NCI-H1105 treated with DMSO at 0.1 percent for 48 hours (cell line): Measurements from ENCODE around the gene HAGHL.
"Not testable (repeated sequence)": the region's sequence is repeated elsewhere in the genome, so short reads cannot be mapped to it uniquely, and the experiment has no call there.

Experiments used
- DNase-seq: peaks from one replicate; lab custom pipeline; 2025; lab: John Stamatoyannopoulos, UW

The HAGHL gene

GRCh38 chr16:689175-689897 is 37.6 kb upstream of the HAGHL start:
- DNase-seq = no peak

- not testable (repeated sequence) for DNase-seq
These were observed 35.7 kb upstream of the HAGHL start for GRCh38 chr16:691242-691641.

DNA sequence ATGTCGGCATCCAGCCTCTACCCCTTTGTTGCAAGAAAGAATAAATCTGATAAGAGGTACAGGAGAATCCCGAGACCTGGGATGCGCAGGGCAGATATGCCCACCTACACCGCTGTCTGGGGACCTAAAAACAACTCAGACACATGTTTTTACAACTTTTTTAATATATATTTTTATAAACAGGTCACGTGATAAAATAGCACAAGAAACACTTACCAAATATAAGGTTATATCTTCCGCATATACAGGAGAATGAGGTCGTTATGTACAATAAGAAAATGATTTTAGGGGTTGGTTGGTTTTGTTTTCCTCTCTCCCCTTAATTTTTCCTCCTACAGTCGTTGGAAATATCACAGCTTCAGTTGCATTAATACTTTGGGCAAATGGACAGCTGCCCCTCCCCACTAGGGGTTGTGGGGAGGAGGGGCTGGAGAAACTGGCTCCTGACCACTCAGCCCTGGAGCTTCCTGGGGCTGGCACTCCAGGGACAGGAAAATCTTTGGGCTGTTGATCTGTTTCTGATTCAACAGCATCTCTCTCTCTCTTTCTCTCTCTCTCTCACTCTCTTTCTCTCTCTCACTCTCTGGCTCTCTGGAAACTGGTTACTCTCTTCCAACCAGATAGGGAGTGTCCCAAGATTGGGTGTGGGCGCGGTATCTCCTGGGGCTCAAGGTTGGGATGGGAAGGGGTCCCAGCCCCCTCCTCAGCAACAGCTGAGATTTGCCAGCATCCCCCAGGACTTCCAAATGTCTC is 34.4 kb upstream of the HAGHL start:
- DNase-seq = no peak

DNA sequence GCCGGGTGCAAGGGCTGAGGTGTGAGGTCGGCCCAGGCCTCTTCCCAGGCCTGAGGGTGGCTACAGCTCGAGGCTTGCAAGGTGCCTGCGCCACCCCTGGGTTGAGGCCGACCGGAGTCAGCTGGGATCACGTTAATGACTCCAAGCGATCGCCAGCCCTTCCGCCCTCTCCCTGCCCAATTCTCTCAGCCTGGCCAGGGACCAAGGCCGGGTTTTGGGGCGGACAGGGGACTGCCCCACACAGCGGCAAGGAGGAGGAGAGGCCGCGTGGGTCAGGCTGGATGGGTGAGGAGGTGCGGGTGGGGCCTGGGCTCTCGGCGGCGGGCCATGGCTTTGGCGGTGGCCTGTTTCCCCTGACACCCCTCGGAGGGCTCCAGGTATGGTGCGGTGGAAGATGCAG is 33.5 kb upstream of the HAGHL start:
- no peak for DNase-seq

GRCh38 chr16:693766-694165 is 33.1 kb upstream of the HAGHL start:
- DNase-seq = no peak

- no peak for DNase-seq
These were observed 32.6 kb upstream of the HAGHL start for GRCh38 chr16:694187-694862.

DNA sequence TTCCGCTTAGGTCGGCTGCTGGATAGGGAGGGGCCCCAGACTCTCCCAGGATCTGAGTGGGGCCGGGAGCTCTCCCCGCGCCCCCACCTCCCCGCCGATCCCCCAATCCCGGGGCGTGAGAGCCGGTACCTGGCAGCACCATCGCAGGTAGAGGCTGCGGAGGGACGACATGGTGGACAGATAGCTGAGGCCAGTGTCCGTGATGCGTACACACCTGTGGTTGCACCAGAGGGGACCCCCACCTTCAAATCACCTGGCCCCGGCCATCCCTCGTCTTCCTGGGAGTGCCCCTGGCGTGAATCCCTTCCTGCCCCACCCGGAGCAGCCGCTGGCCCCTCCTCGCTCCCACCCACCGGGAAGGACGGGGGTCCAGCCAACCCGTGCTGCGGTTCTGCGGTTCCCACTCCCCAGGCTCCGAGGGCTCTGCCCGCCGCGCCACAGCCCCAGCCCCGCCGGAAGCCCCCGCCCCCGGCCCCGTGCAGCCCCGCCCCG is 32.0 kb upstream of the HAGHL start:
- DNase-seq = no peak

DNA sequence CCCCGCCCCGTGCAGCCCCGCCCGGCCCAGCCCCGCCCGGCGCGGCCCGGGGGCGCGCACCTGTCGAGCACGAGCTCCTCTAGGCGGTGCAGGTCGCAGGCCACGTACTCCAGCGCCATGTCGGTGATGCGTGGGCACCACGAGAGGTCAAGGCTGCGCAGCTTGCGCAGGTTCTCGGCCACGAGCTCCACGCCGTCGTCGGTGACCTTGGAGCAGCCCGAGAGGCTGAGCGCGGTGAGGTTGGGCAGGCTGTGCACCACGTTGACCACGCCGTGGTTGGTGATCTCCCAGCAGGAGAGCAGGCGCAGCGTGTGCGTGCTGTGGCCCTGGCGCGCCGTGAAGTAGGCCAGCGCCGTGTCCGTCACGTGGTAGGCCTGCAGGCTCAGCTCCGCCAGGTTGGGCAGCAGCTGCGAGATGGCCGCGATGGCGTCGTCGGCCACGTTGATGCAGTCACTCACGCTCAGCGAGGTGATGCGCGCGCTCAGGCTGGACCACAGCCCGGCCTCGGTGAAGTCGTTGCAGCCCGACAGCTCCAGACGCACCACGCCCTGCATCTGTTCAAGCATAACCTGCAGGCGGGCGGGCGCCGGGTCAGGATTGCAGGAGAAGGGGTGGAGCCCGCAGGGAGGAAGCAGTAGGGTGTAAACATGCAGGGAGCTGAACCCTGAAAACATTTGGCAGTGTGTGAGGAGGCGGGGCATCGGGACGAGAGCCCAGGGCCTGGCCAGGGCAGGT is 31.4 kb upstream of the HAGHL start:
- peak; percentile 79 for DNase-seq

GRCh38 chr16:698911-699671 is 27.8 kb upstream of the HAGHL start:
- no peak for DNase-seq

DNA sequence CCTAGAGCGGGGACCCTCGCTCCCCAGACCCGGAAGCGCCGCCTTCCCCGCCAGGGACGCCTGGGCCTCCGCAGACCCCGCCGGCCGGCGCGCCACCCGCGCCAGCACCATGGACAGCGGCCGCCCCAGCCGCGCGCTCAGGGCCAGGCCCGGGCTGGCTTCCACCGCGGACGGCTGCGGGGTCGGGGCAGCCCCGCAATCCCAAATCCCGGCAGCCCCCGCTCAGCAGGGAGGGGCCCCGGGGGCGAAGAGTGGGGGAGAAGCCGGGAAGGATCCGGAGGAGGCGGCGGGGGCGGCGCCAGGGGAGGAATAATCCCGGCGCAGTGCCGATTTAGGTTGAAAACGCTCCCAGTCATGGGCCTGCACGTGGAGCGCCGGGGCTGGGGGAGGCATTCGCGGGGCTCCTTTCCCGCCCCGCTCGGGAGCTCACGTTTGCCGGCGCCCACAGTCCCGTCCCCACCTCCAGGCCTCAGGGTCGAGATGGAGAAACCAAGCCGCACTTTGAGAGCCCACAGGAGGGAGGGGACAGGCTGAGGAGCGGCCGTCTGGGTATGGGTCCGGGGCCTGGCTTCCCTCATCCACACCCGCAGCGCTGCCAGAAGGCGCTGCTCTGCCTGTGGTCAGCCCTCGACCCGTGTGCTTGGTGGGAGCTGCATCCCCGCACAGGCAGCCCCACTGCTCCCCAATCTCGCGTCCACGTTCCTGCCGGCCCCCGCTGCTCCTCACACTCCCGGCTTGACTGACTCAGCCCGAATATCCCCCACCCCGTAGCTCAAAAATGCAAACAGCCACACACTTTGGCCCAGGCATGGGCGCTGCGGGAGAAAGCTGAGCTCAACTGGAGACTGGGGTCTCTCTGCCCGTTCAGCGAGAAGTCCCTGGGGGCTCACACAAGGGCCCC is 26.0 kb upstream of the HAGHL start:
- DNase-seq = no peak

DNA sequence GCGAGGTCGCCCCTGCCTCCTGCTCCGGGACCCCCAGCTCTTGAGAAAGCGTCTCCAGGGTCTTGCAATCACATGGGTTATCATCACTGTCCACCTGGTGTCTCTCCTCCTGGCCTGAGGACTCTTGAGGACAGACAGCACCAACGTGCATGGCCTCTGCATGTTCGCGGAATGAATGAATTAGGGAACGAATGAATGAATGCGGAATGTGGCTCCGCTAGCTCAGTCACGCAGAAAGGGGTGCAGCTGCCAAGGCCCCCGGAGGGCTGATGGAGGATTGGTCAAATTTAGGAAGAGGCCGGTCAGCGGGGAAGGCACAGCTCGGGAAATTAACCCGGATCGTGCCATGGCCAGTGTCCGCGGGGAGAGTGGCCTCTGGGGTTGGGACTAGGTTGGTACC is 24.6 kb upstream of the HAGHL start:
- no peak for DNase-seq

GRCh38 chr16:703406-703805 is 23.5 kb upstream of the HAGHL start:
- DNase-seq = no peak

GRCh38 chr16:704047-704446 is 22.9 kb upstream of the HAGHL start:
- DNase-seq = no peak

DNA sequence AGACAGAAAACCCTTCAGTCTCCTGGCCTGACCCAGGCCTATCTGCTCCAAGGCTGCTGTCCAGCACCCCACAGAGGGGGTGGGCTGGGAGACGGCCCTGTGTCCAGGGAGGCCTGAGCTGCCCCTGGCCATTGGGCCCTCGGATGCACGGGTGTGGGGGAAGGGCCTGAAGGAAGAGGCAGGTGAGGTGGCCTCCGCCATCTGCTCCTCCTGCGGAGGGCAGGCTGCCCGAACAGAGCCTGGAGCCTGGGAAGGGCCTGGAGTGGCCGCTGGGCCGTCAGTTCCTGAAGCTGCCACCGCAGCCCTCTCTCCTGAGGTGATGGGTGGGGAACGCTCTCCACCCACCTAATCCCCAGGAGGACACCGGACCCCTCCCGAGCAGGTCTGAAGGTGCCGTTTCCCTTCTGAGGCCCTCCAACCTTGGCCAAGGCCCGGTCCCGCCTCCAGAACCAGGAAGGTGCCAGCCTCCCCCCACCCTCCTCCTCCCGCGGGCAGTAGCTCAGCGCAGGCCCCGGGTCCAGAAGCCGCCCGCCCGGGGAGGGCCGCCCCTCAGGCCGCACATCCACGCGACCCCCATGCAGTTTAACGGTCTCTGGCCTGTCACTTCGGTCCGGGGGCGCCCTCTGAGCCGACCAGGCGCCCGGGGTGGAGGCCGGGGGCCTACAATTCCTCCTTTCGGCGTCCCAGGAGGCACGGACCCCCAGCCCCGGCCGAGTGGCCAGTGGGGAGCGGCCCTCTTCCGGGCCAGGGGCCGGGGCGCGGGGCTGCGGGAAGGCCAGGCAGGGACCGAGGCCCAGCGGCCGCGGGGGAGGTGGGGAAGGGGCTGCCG is 22.1 kb upstream of the HAGHL start:
- DNase-seq = no peak

DNA sequence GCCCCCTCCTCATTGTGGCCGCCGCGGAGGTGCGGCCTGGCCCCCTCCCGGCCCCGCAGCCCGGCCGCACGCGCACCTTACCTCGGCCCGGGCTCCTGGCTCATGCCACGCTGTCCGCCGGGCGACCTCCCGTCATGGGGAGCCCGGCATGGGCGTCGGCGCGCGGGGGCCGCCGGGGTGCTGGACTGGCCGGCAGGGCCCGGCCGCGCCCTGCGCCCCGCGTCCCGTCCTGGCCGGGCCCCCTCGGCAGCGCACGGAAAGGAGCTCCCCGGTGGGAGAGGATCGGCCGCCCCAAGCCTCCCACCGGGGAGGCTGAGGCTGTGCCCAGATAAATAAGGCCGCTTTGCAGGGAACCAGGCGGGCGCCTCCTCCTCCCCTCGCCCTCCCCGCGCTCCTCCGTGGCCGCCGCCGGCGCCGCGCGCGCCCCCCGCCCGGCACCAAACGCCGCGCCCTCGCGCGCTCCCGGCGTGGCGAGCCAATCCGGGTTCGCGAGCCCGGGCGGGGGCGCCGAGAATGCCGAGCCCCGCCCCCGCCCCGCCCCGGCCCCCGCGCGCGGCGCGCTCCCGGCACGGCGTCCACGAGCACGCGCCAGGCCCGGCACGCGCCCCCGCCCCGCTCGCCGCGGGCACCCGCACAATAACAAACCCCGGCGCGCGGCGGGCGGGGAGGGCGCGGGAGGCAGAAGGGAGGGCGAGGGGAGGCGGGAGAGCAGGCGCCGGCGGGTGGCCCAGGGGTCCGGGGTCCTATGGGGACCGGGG is 21.3 kb upstream of the HAGHL start, which contains the start of gene FBXL16:
Gene FBXL16 (minus strand): TSS at position 371 of the 758 bp plus-strand sequence. CDS start 8,396 bp downstream, outside the sequence.
- peak; percentile 43 for DNase-seq

GRCh38 chr16:706189-707061 is 20.5 kb upstream of the HAGHL start:
- no peak for DNase-seq

GRCh38 chr16:707062-707538 is 19.8 kb upstream of the HAGHL start:
- no peak for DNase-seq
